Testis (tissue), 2 donors: Measurements from ENCODE around the gene RSU1.

ENCODE experiments used
- POLR2A ChIP-seq: fragments of 450-650 bp; IDR thresholded peaks from one replicate; pipeline ENCODE4 v1.6.1; 2017; ENCODE audit warnings: antibody characterized with exemption, mild to moderate bottlenecking, moderate library complexity
- TF ChIP-seq, protein P1 (sequence below), 3 experiments: fragments of 450-650 bp in 2 of 3; fragments of 200-600 bp in 1 of 3; sonication (generic) in 1 of 3; IDR thresholded peaks; one replicate each; pipeline ENCODE4 v1.5.1; 2016 to 2019; ENCODE audit warnings: antibody characterized with exemption in 3 of 3, mild to moderate bottlenecking in 2 of 3, moderate library complexity in 1 of 3

DNA sequence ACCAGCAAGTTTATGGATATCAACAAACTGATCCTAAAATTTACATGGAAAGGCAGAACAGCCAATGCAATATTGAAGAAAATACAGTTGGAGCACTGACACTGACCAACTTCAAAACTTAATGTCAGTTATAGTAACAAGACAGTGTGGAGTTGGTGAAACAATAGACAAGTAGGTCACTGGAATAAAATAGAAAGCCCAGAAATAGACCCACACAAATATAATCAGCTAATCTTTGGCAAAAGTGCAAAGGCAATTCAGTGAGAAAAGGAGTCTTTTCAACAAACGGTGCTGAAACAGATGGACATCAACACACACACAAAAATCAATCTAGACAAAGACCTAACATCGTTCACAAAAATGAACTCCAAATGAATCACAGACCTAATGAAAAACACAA lies 13.8 kb downstream of the RSU1 start:
- no peak for TF ChIP-seq POLR2A
- TF ChIP-seq, protein P1, sequence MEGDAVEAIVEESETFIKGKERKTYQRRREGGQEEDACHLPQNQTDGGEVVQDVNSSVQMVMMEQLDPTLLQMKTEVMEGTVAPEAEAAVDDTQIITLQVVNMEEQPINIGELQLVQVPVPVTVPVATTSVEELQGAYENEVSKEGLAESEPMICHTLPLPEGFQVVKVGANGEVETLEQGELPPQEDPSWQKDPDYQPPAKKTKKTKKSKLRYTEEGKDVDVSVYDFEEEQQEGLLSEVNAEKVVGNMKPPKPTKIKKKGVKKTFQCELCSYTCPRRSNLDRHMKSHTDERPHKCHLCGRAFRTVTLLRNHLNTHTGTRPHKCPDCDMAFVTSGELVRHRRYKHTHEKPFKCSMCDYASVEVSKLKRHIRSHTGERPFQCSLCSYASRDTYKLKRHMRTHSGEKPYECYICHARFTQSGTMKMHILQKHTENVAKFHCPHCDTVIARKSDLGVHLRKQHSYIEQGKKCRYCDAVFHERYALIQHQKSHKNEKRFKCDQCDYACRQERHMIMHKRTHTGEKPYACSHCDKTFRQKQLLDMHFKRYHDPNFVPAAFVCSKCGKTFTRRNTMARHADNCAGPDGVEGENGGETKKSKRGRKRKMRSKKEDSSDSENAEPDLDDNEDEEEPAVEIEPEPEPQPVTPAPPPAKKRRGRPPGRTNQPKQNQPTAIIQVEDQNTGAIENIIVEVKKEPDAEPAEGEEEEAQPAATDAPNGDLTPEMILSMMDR (IDR thresholded peaks at IDR 0.05): no peak
